ENCODE results near the gene VPS37B.

The VPS37B gene

DNA sequence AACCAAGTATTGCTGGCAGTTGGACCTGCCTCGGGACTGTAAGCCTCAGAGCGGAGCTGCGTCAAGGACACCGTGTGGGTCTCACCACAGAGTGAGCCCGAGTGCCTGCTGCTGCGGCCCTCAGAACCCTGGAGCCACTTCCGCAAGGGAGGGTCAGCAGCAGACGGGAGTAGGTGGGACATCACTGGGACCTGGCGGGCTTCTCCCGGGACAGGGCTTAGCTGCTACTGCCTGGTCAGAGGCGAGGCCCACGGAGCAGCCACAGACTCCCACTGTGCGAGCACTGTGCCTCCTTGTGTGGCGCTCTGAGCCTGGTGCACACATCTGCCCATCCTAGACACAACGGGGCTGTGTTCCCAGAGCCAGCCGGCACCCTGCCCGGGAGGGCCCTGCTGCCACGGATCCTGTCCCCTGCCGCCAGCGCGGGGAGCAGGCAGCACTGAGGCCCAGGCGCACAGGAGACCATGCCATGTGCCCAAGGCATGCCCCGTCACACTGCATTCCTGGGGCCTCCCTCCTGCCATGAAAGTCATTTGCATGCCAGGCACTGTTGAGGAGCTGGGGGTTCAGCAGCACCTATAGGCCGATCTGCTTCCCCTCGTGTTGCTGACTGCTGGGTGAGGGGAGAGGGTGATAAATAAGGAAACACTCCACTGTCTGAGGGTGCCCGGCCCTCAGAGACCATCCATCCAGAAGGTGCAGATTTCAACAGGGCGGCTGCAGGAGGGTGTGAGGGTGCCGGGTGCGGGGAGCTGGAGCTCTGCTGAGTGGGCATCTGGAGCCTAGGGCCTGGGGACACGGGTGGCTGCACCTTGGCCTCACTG is 50.7 kb downstream of the VPS37B start:
- peaks cover 37% of the 10 kb centered on the region for H3K79me2 ChIP-seq
- H3K4me3 ChIP-seq (ENCODE audit: low read depth, low read length) = no peak overlapping the region
- no peaks in the 10 kb centered on the region for H3K9me3 ChIP-seq (ENCODE audit: control insufficient read depth, low read length)
- H3K9ac ChIP-seq = no peak overlapping the region
- H2AFZ ChIP-seq = no peak overlapping the region
- H3K4me1 ChIP-seq = peaks cover 12% of the 10 kb centered on the region
- H3K27ac ChIP-seq = no peak overlapping the region
- TF ChIP-seq, protein P1, sequence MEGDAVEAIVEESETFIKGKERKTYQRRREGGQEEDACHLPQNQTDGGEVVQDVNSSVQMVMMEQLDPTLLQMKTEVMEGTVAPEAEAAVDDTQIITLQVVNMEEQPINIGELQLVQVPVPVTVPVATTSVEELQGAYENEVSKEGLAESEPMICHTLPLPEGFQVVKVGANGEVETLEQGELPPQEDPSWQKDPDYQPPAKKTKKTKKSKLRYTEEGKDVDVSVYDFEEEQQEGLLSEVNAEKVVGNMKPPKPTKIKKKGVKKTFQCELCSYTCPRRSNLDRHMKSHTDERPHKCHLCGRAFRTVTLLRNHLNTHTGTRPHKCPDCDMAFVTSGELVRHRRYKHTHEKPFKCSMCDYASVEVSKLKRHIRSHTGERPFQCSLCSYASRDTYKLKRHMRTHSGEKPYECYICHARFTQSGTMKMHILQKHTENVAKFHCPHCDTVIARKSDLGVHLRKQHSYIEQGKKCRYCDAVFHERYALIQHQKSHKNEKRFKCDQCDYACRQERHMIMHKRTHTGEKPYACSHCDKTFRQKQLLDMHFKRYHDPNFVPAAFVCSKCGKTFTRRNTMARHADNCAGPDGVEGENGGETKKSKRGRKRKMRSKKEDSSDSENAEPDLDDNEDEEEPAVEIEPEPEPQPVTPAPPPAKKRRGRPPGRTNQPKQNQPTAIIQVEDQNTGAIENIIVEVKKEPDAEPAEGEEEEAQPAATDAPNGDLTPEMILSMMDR (IDR thresholded peaks at IDR 0.05) = no peak
- no peaks in the 10 kb centered on the region for H3K27me3 ChIP-seq (ENCODE audit: control insufficient read depth, insufficient read depth, low read length)
- no peaks in the 10 kb centered on the region for H3K36me3 ChIP-seq (ENCODE audit: control insufficient read depth, insufficient read depth, low read length)
- H3K4me2 ChIP-seq (ENCODE audit: low read length) = no peak overlapping the region

DNA sequence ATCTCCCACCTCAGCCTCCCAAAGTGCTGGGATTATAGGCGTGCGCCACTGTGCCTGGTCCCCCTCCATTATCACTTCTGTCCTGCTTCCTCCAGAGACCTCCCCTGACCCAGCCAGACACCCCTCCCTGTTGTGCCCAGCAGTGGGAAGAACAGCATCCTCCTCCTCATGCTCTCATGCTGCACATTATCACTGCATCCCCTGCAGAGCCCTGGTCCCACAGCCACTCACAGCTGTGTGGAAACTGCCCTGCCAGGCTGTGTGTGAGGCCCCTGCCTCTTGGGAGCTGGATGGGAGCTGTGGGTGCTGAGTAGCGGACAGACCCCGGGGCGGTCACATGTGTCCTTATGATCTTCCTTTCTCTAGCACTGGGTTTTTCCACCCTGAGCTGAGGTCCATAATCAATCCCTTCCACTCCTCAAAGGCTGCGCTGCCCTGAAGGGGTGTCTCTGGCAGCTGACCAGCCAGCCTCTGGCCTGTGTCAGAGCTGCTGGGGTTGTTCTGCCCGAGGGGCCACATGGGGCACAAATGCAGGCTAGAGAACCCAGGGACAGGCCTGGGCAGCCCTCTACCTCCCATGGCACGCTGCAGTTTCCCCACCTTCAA is 51.5 kb downstream of the VPS37B start:
- Histone ChIP-seq H3K27ac (no peak overlapping the region), H3K4me1 (peaks cover 12% of the 10 kb centered on the region), H2AFZ (no peak overlapping the region), H3K27me3 (ENCODE audit: control insufficient read depth, insufficient read depth, low read length) (no peaks in the 10 kb centered on the region), H3K36me3 (ENCODE audit: control insufficient read depth, insufficient read depth, low read length) (no peaks in the 10 kb centered on the region), H3K9ac (no peak overlapping the region), H3K79me2 (peaks cover 44% of the 10 kb centered on the region), H3K9me3 (ENCODE audit: control insufficient read depth, low read length) (no peaks in the 10 kb centered on the region), H3K4me3 (ENCODE audit: low read depth, low read length) (no peak overlapping the region), H3K4me2 (ENCODE audit: low read length) (no peak overlapping the region)
- TF ChIP-seq, protein P1 (IDR thresholded peaks at IDR 0.05) = no peak

DNA sequence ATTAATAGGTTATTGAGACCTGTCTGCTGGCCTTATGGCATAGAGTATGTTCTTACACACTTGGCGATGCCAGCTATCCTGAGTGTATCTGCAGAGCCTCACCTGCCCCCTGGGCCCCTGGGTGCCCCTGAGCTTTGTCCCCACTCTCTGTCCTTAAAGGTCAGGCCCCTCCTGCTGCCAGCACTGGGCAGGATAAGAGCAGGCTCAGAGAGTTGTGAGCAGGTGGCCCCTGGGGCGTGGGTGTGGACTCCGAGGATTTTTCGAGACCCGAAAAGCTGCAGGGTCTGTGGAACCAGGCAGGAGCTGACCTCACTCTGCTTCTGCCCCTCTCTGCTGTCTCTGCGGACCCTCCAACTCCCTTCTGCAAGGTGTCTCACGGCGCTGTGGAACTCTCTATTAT is 52.5 kb downstream of the VPS37B start:
- H3K27ac ChIP-seq = no peak overlapping the region
- H3K9ac ChIP-seq = no peak overlapping the region
- H2AFZ ChIP-seq = no peak overlapping the region
- H3K4me3 ChIP-seq (ENCODE audit: low read depth, low read length) = no peak overlapping the region
- no peaks in the 10 kb centered on the region for H3K36me3 ChIP-seq (ENCODE audit: control insufficient read depth, insufficient read depth, low read length)
- no peaks in the 10 kb centered on the region for H3K9me3 ChIP-seq (ENCODE audit: control insufficient read depth, low read length)
- no peaks in the 10 kb centered on the region for H3K27me3 ChIP-seq (ENCODE audit: control insufficient read depth, insufficient read depth, low read length)
- no peak overlapping the region for H3K4me2 ChIP-seq (ENCODE audit: low read length)
- TF ChIP-seq, protein P1 (IDR thresholded peaks at IDR 0.05) = no peak
- peaks cover 45% of the 10 kb centered on the region for H3K79me2 ChIP-seq
- peaks cover 12% of the 10 kb centered on the region for H3K4me1 ChIP-seq

DNA sequence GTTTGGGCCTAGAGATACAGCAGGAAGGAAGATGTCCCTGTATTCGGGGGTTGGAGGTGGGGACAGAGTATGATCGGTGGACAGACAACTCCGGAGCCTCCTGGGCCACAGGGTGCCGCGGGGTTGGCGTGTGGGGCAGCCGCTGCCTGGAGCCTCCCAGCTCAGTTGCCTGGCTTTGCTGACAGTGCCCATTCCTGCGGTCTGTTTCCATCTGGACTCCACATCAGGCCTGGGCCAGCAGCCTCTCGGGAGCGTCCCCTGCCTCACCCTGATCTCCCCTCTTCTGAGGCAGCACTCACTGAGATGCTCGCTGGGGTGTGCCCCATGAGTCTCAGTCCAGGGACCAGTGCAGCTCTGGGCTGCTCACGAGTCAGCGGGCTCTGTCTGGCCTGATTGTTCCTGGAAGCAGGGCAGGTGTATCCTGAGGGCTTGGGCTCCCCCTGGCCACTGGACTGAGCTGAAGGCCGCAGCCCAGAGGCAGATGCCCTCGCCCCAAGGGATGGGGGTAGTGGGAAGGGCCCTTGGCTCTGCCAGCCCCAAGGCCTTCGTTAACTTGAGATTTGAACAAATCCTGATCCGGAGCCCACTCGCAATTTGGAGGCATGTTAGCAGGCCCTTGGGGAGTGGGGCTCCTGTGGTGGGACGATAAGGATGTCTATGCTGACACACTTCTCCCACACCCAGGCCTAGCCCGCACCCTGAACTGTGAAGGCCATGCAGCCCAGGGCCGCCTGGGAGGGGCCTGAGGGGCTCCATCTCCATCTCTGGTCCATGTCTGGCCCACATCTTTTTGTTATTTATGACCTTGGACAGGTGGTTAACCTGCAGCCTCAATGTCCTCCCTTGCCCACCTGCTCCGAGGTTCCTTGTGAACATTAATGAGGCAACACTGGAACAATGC is 53.2 kb downstream of the VPS37B start:
- Histone ChIP-seq H3K9ac (no peak overlapping the region), H3K27ac (peak overlapping the region; percentile 27), H3K4me2 (ENCODE audit: low read length) (no peak overlapping the region), H3K36me3 (ENCODE audit: control insufficient read depth, insufficient read depth, low read length) (no peaks in the 10 kb centered on the region), H3K9me3 (ENCODE audit: control insufficient read depth, low read length) (no peaks in the 10 kb centered on the region), H3K79me2 (peaks cover 47% of the 10 kb centered on the region), H3K4me1 (peaks cover 12% of the 10 kb centered on the region), H3K4me3 (ENCODE audit: low read depth, low read length) (no peak overlapping the region), H2AFZ (peak overlapping the region; percentile 31), H3K27me3 (ENCODE audit: control insufficient read depth, insufficient read depth, low read length) (no peaks in the 10 kb centered on the region)
- TF ChIP-seq, protein P1 (IDR thresholded peaks at IDR 0.05) = no peak

Data from parathyroid adenoma (tissue), 2 donors.